Thyroid gland (tissue), 4 donors: ENCODE measurements around the gene KANSL1.

Experiments
- CTCF ChIP-seq, 6 experiments: fragments of 200-600 bp in 3 of 6; fragments of 450-650 bp in 3 of 6; sonication (generic) in 3 of 6; IDR thresholded peaks; one replicate each; pipeline ENCODE4 v1.5.1; 2016 to 2019; ENCODE audit warnings: antibody characterized with exemption in 6 of 6, mild to moderate bottlenecking in 2 of 6, inconsistent platforms in 1 of 6, moderate library complexity in 1 of 6
- POLR2A ChIP-seq, 2 donors: fragments of 450-650 bp; IDR thresholded peaks; one replicate each; pipeline ENCODE4 v1.6.1; 2017; ENCODE audit warnings: antibody characterized with exemption in 2 of 2, mild to moderate bottlenecking in 2 of 2, moderate library complexity in 1 of 2

- TF ChIP-seq CTCF (IDR thresholded peaks at IDR 0.05) = no peak
- TF ChIP-seq POLR2A (IDR thresholded peaks at IDR 0.05) = no peak
Observed at GRCh38 chr17:46064460-46064859, 128.8 kb downstream of the KANSL1 start.
